Measurements from ENCODE around the gene JARID2. TPM values are rescaled to one million over a fixed set of nuclear protein-coding genes. Genes with fewer than 3 reads are reported as not detected.

The JARID2 gene
- total RNA-seq, 1 experiment from 2014 or later = 180 TPM

DNA sequence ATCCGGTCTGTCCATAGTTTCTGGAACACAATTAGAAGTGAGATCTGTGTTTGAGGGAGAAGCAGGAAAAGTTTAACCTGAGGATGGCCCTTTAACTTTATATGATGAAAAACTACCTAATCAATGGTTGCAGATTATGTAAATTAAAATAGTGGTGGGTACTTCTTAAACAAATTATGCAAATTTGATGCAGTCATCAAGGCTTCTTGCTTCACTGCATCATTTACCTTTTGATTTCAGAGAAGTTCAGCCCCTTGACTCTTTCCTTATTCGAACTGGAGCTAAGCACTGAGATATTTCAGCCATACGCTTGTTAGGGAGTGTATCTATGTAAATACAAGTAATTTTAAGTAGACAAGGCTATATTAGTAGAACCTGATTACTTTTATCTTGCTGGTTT lies 73.8 kb downstream of the JARID2 start (continued):
- TF ChIP-seq, protein P1, sequence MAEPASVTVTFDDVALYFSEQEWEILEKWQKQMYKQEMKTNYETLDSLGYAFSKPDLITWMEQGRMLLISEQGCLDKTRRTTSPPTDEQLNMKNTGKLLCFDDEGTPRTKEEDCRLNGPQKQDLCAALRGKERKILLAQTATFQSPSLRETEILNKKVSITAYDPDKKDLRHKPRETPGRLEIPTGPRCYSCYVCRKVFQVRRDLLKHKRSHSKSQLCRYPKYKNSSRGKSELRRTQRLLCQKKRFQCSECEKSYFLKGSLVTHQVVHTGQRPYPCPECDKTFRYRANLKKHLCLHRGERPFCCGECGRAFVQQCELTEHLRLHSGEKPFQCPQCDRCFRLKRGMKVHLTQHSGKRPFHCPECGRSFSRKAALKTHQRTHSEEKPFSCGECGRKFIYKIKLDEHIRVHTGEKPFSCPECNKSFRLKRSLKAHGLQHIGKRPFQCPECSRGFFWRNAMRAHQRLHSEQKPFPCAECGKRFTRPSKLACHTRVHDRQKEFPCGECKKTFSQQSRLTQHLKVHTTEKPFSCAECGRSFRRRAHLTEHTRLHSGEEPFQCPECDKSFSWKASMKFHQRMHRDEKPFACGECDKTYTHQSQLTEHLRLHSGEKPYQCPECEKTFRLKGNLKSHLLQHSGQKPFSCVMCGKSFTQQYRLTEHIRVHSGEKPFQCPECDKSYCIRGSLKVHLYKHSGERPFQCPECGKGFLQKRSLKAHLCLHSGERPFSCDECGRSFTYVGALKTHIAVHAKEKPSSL (CRISPR knock-in tag; conservative IDR thresholded peaks at IDR 0.05) = no peak
- TF ChIP-seq JAZF1 (CRISPR knock-in tag; IDR thresholded peaks at IDR 0.05) = no peak
- TF ChIP-seq, protein P2, sequence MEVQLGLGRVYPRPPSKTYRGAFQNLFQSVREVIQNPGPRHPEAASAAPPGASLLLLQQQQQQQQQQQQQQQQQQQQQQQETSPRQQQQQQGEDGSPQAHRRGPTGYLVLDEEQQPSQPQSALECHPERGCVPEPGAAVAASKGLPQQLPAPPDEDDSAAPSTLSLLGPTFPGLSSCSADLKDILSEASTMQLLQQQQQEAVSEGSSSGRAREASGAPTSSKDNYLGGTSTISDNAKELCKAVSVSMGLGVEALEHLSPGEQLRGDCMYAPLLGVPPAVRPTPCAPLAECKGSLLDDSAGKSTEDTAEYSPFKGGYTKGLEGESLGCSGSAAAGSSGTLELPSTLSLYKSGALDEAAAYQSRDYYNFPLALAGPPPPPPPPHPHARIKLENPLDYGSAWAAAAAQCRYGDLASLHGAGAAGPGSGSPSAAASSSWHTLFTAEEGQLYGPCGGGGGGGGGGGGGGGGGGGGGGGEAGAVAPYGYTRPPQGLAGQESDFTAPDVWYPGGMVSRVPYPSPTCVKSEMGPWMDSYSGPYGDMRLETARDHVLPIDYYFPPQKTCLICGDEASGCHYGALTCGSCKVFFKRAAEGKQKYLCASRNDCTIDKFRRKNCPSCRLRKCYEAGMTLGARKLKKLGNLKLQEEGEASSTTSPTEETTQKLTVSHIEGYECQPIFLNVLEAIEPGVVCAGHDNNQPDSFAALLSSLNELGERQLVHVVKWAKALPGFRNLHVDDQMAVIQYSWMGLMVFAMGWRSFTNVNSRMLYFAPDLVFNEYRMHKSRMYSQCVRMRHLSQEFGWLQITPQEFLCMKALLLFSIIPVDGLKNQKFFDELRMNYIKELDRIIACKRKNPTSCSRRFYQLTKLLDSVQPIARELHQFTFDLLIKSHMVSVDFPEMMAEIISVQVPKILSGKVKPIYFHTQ (CRISPR knock-in tag; IDR thresholded peaks at IDR 0.05) = no peak
- TF ChIP-seq, protein P3, sequence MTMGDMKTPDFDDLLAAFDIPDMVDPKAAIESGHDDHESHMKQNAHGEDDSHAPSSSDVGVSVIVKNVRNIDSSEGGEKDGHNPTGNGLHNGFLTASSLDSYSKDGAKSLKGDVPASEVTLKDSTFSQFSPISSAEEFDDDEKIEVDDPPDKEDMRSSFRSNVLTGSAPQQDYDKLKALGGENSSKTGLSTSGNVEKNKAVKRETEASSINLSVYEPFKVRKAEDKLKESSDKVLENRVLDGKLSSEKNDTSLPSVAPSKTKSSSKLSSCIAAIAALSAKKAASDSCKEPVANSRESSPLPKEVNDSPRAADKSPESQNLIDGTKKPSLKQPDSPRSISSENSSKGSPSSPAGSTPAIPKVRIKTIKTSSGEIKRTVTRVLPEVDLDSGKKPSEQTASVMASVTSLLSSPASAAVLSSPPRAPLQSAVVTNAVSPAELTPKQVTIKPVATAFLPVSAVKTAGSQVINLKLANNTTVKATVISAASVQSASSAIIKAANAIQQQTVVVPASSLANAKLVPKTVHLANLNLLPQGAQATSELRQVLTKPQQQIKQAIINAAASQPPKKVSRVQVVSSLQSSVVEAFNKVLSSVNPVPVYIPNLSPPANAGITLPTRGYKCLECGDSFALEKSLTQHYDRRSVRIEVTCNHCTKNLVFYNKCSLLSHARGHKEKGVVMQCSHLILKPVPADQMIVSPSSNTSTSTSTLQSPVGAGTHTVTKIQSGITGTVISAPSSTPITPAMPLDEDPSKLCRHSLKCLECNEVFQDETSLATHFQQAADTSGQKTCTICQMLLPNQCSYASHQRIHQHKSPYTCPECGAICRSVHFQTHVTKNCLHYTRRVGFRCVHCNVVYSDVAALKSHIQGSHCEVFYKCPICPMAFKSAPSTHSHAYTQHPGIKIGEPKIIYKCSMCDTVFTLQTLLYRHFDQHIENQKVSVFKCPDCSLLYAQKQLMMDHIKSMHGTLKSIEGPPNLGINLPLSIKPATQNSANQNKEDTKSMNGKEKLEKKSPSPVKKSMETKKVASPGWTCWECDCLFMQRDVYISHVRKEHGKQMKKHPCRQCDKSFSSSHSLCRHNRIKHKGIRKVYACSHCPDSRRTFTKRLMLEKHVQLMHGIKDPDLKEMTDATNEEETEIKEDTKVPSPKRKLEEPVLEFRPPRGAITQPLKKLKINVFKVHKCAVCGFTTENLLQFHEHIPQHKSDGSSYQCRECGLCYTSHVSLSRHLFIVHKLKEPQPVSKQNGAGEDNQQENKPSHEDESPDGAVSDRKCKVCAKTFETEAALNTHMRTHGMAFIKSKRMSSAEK (CRISPR knock-in tag; IDR thresholded peaks at IDR 0.05; ENCODE audit: borderline replicate concordance) = no peak

DNA sequence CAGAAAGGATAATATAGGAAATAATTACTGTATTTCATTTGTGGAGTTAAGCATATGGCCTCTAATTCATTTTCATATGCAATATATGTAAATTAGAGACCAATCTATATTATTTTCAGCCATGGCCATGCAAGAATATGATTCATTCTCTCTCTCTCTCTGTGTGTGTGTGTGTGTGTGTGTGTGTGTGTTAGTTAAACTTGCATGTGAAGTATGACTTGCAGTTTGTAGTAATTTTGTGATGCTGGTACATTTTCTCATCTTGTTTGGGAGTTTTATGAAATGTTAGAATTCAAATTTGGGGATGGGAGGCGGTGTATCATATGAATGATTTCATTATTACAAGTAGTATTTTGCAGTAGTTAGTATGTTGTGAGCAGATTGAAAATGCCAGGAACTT lies 74.8 kb downstream of the JARID2 start:
- Mint-ChIP-seq H3K27ac (peak overlapping the region; percentile 71), H3K9me3 (no peaks in the 10 kb centered on the region), H3K27me3 (ENCODE audit: low read depth) (no peaks in the 10 kb centered on the region), H3K4me3 (no peak overlapping the region), H3K4me1 (peaks cover 90% of the 10 kb centered on the region), H3K36me3 (peaks cover 8% of the 10 kb centered on the region)
- CTCF ChIA-PET = no interaction called here
- TF ChIP-seq, protein P4, sequence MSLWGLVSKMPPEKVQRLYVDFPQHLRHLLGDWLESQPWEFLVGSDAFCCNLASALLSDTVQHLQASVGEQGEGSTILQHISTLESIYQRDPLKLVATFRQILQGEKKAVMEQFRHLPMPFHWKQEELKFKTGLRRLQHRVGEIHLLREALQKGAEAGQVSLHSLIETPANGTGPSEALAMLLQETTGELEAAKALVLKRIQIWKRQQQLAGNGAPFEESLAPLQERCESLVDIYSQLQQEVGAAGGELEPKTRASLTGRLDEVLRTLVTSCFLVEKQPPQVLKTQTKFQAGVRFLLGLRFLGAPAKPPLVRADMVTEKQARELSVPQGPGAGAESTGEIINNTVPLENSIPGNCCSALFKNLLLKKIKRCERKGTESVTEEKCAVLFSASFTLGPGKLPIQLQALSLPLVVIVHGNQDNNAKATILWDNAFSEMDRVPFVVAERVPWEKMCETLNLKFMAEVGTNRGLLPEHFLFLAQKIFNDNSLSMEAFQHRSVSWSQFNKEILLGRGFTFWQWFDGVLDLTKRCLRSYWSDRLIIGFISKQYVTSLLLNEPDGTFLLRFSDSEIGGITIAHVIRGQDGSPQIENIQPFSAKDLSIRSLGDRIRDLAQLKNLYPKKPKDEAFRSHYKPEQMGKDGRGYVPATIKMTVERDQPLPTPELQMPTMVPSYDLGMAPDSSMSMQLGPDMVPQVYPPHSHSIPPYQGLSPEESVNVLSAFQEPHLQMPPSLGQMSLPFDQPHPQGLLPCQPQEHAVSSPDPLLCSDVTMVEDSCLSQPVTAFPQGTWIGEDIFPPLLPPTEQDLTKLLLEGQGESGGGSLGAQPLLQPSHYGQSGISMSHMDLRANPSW (CRISPR knock-in tag; conservative IDR thresholded peaks at IDR 0.05; ENCODE audit: low read depth) = no peak
- TF ChIP-seq ZNF138 (CRISPR knock-in tag; conservative IDR thresholded peaks at IDR 0.05) = no peak
- TF ChIP-seq, protein P5, sequence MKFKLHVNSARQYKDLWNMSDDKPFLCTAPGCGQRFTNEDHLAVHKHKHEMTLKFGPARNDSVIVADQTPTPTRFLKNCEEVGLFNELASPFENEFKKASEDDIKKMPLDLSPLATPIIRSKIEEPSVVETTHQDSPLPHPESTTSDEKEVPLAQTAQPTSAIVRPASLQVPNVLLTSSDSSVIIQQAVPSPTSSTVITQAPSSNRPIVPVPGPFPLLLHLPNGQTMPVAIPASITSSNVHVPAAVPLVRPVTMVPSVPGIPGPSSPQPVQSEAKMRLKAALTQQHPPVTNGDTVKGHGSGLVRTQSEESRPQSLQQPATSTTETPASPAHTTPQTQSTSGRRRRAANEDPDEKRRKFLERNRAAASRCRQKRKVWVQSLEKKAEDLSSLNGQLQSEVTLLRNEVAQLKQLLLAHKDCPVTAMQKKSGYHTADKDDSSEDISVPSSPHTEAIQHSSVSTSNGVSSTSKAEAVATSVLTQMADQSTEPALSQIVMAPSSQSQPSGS (CRISPR knock-in tag; IDR thresholded peaks at IDR 0.05; ENCODE audit: borderline replicate concordance, low read depth) = no peak
- no peak for TF ChIP-seq GRHL2 (CRISPR knock-in tag; IDR thresholded peaks at IDR 0.05; ENCODE audit: insufficient replicate concordance, severe bottlenecking)
- TF ChIP-seq, protein P6, sequence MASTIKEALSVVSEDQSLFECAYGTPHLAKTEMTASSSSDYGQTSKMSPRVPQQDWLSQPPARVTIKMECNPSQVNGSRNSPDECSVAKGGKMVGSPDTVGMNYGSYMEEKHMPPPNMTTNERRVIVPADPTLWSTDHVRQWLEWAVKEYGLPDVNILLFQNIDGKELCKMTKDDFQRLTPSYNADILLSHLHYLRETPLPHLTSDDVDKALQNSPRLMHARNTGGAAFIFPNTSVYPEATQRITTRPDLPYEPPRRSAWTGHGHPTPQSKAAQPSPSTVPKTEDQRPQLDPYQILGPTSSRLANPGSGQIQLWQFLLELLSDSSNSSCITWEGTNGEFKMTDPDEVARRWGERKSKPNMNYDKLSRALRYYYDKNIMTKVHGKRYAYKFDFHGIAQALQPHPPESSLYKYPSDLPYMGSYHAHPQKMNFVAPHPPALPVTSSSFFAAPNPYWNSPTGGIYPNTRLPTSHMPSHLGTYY (CRISPR knock-in tag; IDR thresholded peaks at IDR 0.05) = no peak
- POLR2A ChIA-PET = no interaction called here
- DNase-seq (ENCODE audit: low spot score) (no peak), ATAC-seq (no peak)

Measured in WTC11 (cell line).